Measurements from ENCODE around the gene PCBP3. TPM values are rescaled to one million over a fixed set of nuclear protein-coding genes. Genes with fewer than 3 reads are reported as not detected.

PCBP3 gene
- total and polyA plus RNA-seq, 2 of the 13 experiments (the other 11 are each of a cell fraction or from before 2014, with no cell fraction given): not detected

- no TSS peak for BruUV-seq (replicated peaks)
- 60% methylated on average over 6 of the region's 22 CpGs for WGBS (ENCODE audit: low lambda C conversion rate)
- Histone ChIP-seq H3K36me3 (replicated peaks in 1 of 2; ENCODE audit: control insufficient read depth in 1 of 2, insufficient read depth in 2 of 2, low read length in 2 of 2) (no peaks in the 10 kb centered on the region), H3K9me3 (ENCODE audit: low read length) (no peaks in the 10 kb centered on the region), H3K27ac (ENCODE audit: extremely low read length, insufficient read depth, low read length) (no peak overlapping the region), H2AFZ (ENCODE audit: low read length) (no peak overlapping the region), H3K4me2 (ENCODE audit: low read depth, low read length) (no peak overlapping the region), H3K79me2 (ENCODE audit: insufficient read depth, low read length) (no peaks in the 10 kb centered on the region), H3K9ac (ENCODE audit: insufficient read depth, low read depth, low read length) (no peak overlapping the region), H4K20me1 (ENCODE audit: insufficient read depth, low read length) (no peaks in the 10 kb centered on the region), H3K4me3 (replicated peaks in 1 of 3; ENCODE audit: insufficient read depth in 1 of 3, low read depth in 2 of 3, low read length in 3 of 3) (no peak overlapping the region), H3K4me1 (ENCODE audit: insufficient read depth, low read length) (no peaks in the 10 kb centered on the region), H3K27me3 (ENCODE audit: control insufficient read depth in 1 of 2, insufficient read depth in 2 of 2, low read length in 2 of 2) (peaks cover 5 to 61% of the 10 kb centered on the region in 2 experiments; a peak in 4 of 5 replicates)
- TF ChIP-seq SAP130 (CRISPR knock-in tag; IDR thresholded peaks at IDR 0.05; ENCODE audit: low read depth): no peak
- no peak for TF ChIP-seq MNT (IDR thresholded peaks at IDR 0.05)
- no peak for TF ChIP-seq ARID4A (CRISPR knock-in tag; IDR thresholded peaks at IDR 0.05; ENCODE audit: borderline replicate concordance)
- ChIA-PET CTCF (ENCODE audit: low intra/inter-chr PET ratio, low total read pairs) (no interaction called here), POLR2A (no interaction called here)
- intact Hi-C loops (cut with micrococcal nuclease; ENCODE audit: unreplicated experiment) (no loop called here), in situ Hi-C loops (cut with HindIII; ENCODE audit: extremely low pct_ligation_motif_present, low pct_unique_long_range_greater_than_20kb) (no loop called here)
- FAIRE-seq: no peak
- no peak for ATAC-seq
- no peak for DNase-seq (ENCODE audit: low spot score)
Measured at GRCh38 chr21:45914321-45914845, 270.9 kb downstream of the PCBP3 start.

Measured in HepG2 (cell line).